Measurements from ENCODE around the gene GNB5. TPM values are rescaled to one million over a fixed set of nuclear protein-coding genes. Genes with fewer than 3 reads are reported as not detected.
A peak's percentile ranks its signal among the peaks of the same experiment; 100 is the strongest.

The GNB5 gene
- total RNA-seq, 2 donors from 2014 or later: 30.1 to 38.5 TPM

GRCh38 chr15:52150043-52150825 lies 41.0 kb downstream of the GNB5 start:
- peaks cover 58% of the 10 kb centered on the region for H3K36me3 ChIP-seq
- no peak for TF ChIP-seq CTCF (IDR thresholded peaks at IDR 0.05)
- H3K9me3 ChIP-seq: no peaks in the 10 kb centered on the region
- H3K4me1 ChIP-seq: peaks cover 0 to 2% of the 10 kb centered on the region in 2 donors
- H3K4me3 ChIP-seq: no peak overlapping the region
- DNase-seq (ENCODE audit: low spot score): peak; percentile 23
- no peak overlapping the region for H3K27ac ChIP-seq
- H3K27me3 ChIP-seq: no peaks in the 10 kb centered on the region

DNA sequence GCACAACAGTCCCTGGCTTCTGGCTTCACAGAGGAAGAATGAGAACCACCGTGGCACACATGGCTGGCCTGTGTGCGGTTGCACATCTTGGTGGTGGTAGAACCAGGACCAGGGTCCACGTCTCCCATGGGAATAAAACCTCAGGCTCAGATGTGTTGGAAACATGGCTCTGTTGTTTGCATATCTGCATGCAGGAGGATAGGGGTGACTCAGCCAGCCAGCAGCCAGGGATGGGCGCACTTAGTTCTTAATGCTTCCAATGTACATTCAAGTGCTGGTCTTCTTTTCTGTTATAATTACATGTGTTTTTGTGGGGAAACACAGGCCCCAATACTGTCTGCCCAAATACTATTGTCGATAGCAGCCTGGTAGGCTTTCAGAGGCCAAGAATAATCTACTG lies 42.8 kb downstream of the GNB5 start:
- Histone ChIP-seq H3K36me3 (peaks cover 58% of the 10 kb centered on the region), H3K9me3 (no peaks in the 10 kb centered on the region), H3K4me1 (no peaks in the 10 kb centered on the region), H3K27ac (no peak overlapping the region), H3K4me3 (no peak overlapping the region), H3K27me3 (no peaks in the 10 kb centered on the region)
- DNase-seq (ENCODE audit: low spot score): peak; percentile 34
- TF ChIP-seq CTCF (IDR thresholded peaks at IDR 0.05): no peak

DNA sequence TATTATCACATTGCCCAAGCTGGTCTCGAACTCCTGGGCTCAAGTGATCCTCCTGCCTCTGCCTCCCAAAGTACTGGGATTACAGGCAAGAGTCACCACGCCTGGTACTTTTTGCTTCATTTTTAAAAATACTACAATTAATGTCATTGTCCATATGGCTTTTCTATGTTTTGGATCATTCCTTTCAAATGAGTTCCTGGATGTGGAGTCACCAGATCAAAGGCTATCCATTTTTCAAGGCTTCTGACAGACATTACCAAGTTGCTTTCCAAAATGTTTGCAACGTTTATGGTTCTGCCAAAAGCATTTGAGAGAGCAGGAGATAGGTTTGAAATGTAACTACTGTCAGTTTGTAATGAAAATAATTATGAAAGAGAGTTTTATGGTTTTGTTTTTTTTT lies 44.4 kb downstream of the GNB5 start:
- no peak overlapping the region for H3K4me3 ChIP-seq
- no peaks in the 10 kb centered on the region for H3K9me3 ChIP-seq
- H3K27me3 ChIP-seq: no peaks in the 10 kb centered on the region
- peaks cover 50% of the 10 kb centered on the region for H3K36me3 ChIP-seq
- no peak for DNase-seq (ENCODE audit: low spot score)
- no peak overlapping the region for H3K27ac ChIP-seq
- TF ChIP-seq CTCF (IDR thresholded peaks at IDR 0.05): no peak
- H3K4me1 ChIP-seq: no peaks in the 10 kb centered on the region

DNA sequence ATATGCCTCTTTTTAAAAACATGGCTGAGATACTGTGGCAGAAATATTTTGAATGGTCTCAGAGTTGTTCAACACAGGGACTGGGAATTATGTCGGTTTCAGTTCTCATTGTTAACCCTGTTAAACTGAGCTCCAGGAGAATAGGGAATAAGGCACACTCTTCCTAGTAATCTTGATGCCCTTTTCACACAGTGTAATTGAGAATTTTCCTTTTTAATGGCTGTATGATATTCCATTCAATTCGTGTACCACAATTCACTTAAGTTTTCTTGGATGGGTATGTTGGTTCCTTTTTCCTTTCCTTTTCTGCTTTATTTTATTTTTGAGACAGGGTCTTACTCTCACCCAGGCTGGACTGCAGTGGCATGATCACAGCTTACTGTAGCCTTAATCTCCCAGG lies 44.9 kb downstream of the GNB5 start:
- H3K36me3 ChIP-seq: peaks cover 45% of the 10 kb centered on the region
- DNase-seq (ENCODE audit: low spot score): no peak
- H3K27ac ChIP-seq: no peak overlapping the region
- no peaks in the 10 kb centered on the region for H3K4me1 ChIP-seq
- TF ChIP-seq CTCF (IDR thresholded peaks at IDR 0.05): no peak
- H3K9me3 ChIP-seq: no peaks in the 10 kb centered on the region
- no peak overlapping the region for H3K4me3 ChIP-seq
- no peaks in the 10 kb centered on the region for H3K27me3 ChIP-seq

DNA sequence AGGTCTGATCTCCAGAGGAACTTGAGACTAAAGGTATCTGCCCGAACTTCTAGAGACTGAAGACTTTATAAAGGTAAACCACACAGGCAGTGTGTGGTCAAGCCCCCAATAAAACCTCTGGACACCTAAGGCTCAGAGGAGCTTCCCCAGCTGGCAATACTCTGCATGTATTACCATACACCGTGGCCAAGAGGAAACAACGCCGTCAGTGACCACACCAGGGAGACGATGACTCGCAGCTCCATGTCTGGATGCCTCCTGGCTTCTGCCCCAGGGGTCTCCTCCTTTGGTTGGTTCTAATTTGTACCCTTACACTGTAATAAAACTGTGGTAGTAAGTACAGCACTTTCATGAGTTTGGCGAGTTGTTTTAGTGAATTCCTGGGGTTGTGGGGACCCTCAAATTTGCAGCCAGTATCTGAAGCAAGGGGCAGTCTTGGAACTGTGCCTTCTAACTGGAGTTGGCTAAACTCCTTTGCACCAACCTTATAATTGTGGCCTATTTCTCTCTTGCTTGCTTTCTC lies 46.5 kb downstream of the GNB5 start:
- Histone ChIP-seq H3K27me3 (no peaks in the 10 kb centered on the region), H3K4me1 (no peaks in the 10 kb centered on the region), H3K9me3 (no peaks in the 10 kb centered on the region), H3K4me3 (no peak overlapping the region), H3K27ac (no peak overlapping the region), H3K36me3 (peaks cover 34% of the 10 kb centered on the region)
- TF ChIP-seq CTCF (IDR thresholded peaks at IDR 0.05): no peak
- peak; percentile 16 for DNase-seq (ENCODE audit: low spot score)
